OCI-LY1 (cell line): ENCODE data around the gene PTPRD.

Source experiments
- H2AFZ ChIP-seq: fragments of 200-600 bp; sonication (generic), shearing (Covaris generic); 2 replicates; pipeline ENCODE4 v1.6.0; 2014; ENCODE audit warnings: antibody characterized with exemption, mild to moderate bottlenecking, low read length
- H3F3A ChIP-seq: fragments of 200-600 bp; sonication (generic), shearing (Covaris generic); 2 replicates; pipeline ENCODE4 v1.6.0; 2014; ENCODE audit warnings: mild to moderate bottlenecking, antibody characterized with exemption, low read length, moderate library complexity; ENCODE audit not compliant: insufficient read depth
- H3K27ac ChIP-seq: fragments of 200-600 bp; sonication (generic); 2 replicates; pipeline ENCODE4 v1.5.1; 2014; ENCODE audit warnings: low read length, mixed run types, mild to moderate bottlenecking, low read depth; ENCODE audit not compliant: poor library complexity, severe bottlenecking
- H3K27me3 ChIP-seq: fragments of 200-600 bp; sonication (generic); 2 replicates; pipeline ENCODE4 v1.6.0; 2014; ENCODE audit warnings: antibody characterized with exemption, mild to moderate bottlenecking, low read length, moderate library complexity; ENCODE audit not compliant: insufficient read depth
- H3K36me3 ChIP-seq: fragments of 200-600 bp; sonication (generic); 2 replicates; pipeline ENCODE4 v1.6.1; 2014; ENCODE audit warnings: mild to moderate bottlenecking, antibody characterized with exemption, low read length, moderate library complexity, mixed read lengths; ENCODE audit not compliant: insufficient read depth
- H3K4me1 ChIP-seq: fragments of 200-600 bp; sonication (generic); 2 replicates; pipeline ENCODE4 v1.5.1; 2014; ENCODE audit warnings: mild to moderate bottlenecking, low read length, moderate library complexity; ENCODE audit not compliant: insufficient read depth, severe bottlenecking
- H3K4me2 ChIP-seq: fragments of 200-600 bp; sonication (generic), shearing (Covaris generic); 2 replicates; pipeline ENCODE4 v1.6.1; 2014; ENCODE audit warnings: low read length
- H3K4me3 ChIP-seq: fragments of 200-600 bp; sonication (generic); 2 replicates; pipeline ENCODE4 v1.5.1; 2014; ENCODE audit warnings: low read length, low read depth, mild to moderate bottlenecking, mixed read lengths; ENCODE audit not compliant: poor library complexity, severe bottlenecking
- H3K79me2 ChIP-seq: fragments of 200-600 bp; shearing (Covaris generic); 2 replicates; pipeline ENCODE4 v1.6.1; 2016; ENCODE audit warnings: mixed run types, low read length, mixed read lengths; ENCODE audit not compliant: insufficient read depth
- H3K9ac ChIP-seq: fragments of 200-600 bp; sonication (generic), shearing (Covaris generic); 2 replicates; pipeline ENCODE4 v1.6.1; 2014; ENCODE audit warnings: mild to moderate bottlenecking, low read length, mixed read lengths
- H3K9me2 ChIP-seq: fragments of 200-600 bp; sonication (generic), shearing (Covaris generic); 2 replicates; pipeline ENCODE4 v1.6.1; 2014; ENCODE audit warnings: low read depth, mild to moderate bottlenecking, low read length, mixed read lengths
- H3K9me3 ChIP-seq: fragments of 200-600 bp; shearing (Covaris generic); 2 replicates; pipeline ENCODE4 v1.6.1; 2014; ENCODE audit warnings: low read length, mixed read lengths
- H4K20me1 ChIP-seq: fragments of 200-600 bp; sonication (generic), shearing (Covaris generic); 2 replicates; pipeline ENCODE4 v1.6.0; 2016; ENCODE audit warnings: mild to moderate bottlenecking, low read length; ENCODE audit not compliant: insufficient read depth
- CTCF ChIP-seq: fragments of 200-600 bp; sonication (generic), shearing (Covaris generic); IDR thresholded peaks from 2 replicates; pipeline ENCODE4 v1.5.1; 2017; ENCODE audit warnings: mild to moderate bottlenecking, antibody characterized with exemption, low read length, moderate library complexity, mixed read lengths
- EZH2 ChIP-seq: fragments of 200-600 bp; sonication (generic), shearing (Covaris generic); IDR thresholded peaks from 2 replicates; pipeline ENCODE4 v1.8.0; 2017; ENCODE audit warnings: borderline replicate concordance, mixed run types, mild to moderate bottlenecking, antibody characterized with exemption, low read length, moderate library complexity, mixed read lengths

Gene PTPRD

GRCh38 chr9:8719833-8720486, 1892.8 kb downstream of the PTPRD start:
- no peaks in the 10 kb centered on the region for H3K9me3 ChIP-seq
- no peak overlapping the region for H2AFZ ChIP-seq
- no peaks in the 10 kb centered on the region for H3F3A ChIP-seq
- no peak overlapping the region for H3K4me2 ChIP-seq
- H3K79me2 ChIP-seq: no peaks in the 10 kb centered on the region
- no peaks in the 10 kb centered on the region for H3K27me3 ChIP-seq
- H3K4me1 ChIP-seq: no peaks in the 10 kb centered on the region
- H3K4me3 ChIP-seq: no peak overlapping the region
- no peaks in the 10 kb centered on the region for H4K20me1 ChIP-seq
- TF ChIP-seq CTCF: no peak
- no peak for TF ChIP-seq EZH2
- H3K36me3 ChIP-seq: no peaks in the 10 kb centered on the region
- H3K27ac ChIP-seq: no peak overlapping the region
- H3K9ac ChIP-seq: no peak overlapping the region
- H3K9me2 ChIP-seq: no peaks in the 10 kb centered on the region

GRCh38 chr9:8718121-8718725, 1894.6 kb downstream of the PTPRD start:
- Histone ChIP-seq H3K79me2 (no peaks in the 10 kb centered on the region), H3K27ac (no peak overlapping the region), H3K4me3 (no peak overlapping the region), H3K36me3 (no peaks in the 10 kb centered on the region), H4K20me1 (no peaks in the 10 kb centered on the region), H2AFZ (no peak overlapping the region), H3K9ac (no peak overlapping the region), H3K9me3 (no peaks in the 10 kb centered on the region), H3F3A (no peaks in the 10 kb centered on the region), H3K4me1 (no peaks in the 10 kb centered on the region), H3K27me3 (no peaks in the 10 kb centered on the region), H3K4me2 (no peak overlapping the region), H3K9me2 (no peaks in the 10 kb centered on the region)
- TF ChIP-seq EZH2: no peak
- TF ChIP-seq CTCF: no peak

DNA sequence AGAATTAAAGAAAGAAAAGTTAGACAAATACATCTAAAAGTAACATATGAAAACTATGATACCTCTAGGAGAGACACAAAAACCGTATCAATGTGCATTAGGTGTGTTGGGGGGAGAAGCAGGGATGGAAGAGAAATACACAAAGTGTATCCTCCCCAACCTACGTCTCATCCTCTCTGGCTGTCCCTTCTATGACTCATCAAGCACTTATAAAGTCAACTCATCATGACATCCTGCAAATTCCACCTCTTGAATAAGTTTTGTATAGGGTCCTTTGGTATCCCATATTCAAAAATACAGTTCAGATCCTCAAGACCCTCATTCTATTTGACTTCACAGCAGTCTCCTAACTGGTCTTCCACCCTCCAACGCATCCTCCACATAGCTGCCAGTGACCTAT, 1895.7 kb downstream of the PTPRD start:
- Histone ChIP-seq H3K4me3 (no peak overlapping the region), H3K4me1 (no peaks in the 10 kb centered on the region), H3K9me3 (no peaks in the 10 kb centered on the region), H3K9me2 (no peaks in the 10 kb centered on the region), H3K9ac (no peak overlapping the region), H3K79me2 (no peaks in the 10 kb centered on the region), H3K27ac (no peak overlapping the region), H3K4me2 (no peak overlapping the region), H2AFZ (no peak overlapping the region), H3K36me3 (no peaks in the 10 kb centered on the region), H4K20me1 (no peaks in the 10 kb centered on the region), H3K27me3 (no peaks in the 10 kb centered on the region), H3F3A (no peaks in the 10 kb centered on the region)
- TF ChIP-seq EZH2: no peak

GRCh38 chr9:8715788-8716187, 1897.0 kb downstream of the PTPRD start:
- Histone ChIP-seq H3K27ac (no peak overlapping the region), H3K79me2 (no peaks in the 10 kb centered on the region), H2AFZ (no peak overlapping the region), H3F3A (no peaks in the 10 kb centered on the region), H3K9ac (no peak overlapping the region), H3K4me1 (no peaks in the 10 kb centered on the region), H4K20me1 (no peaks in the 10 kb centered on the region), H3K4me2 (no peak overlapping the region), H3K36me3 (no peaks in the 10 kb centered on the region), H3K9me3 (no peaks in the 10 kb centered on the region), H3K4me3 (no peak overlapping the region), H3K27me3 (no peaks in the 10 kb centered on the region), H3K9me2 (no peaks in the 10 kb centered on the region)
- TF ChIP-seq CTCF (no peak), EZH2 (no peak)
